Lower lobe of right lung (tissue), 2 donors: Measurements from ENCODE around the gene OTP. TPM values are rescaled to one million over a fixed set of nuclear protein-coding genes. Genes with fewer than 3 reads are reported as not detected.

Experiments used
- ATAC-seq, 2 donors: fragments of 200-7000 bp; cut with Tn5 transposase; one replicate each; pipeline ENCODE4 v1.9.1; 2020 to 2022; ENCODE audit warnings: mild to moderate bottlenecking in 2 of 2, moderate library complexity in 2 of 2
- DNase-seq: peaks from one replicate; pipeline ENCODE4 v3.0.0-alpha.2; 2020
- H3K27ac ChIP-seq: fragments of 200-600 bp; one replicate; pipeline ENCODE4 v1.8.0; 2022
- H3K27me3 ChIP-seq: fragments of 200-600 bp; one replicate; pipeline ENCODE4 v1.8.0; 2022; ENCODE audit warnings: low read depth
- H3K36me3 ChIP-seq: fragments of 200-600 bp; one replicate; pipeline ENCODE4 v1.8.0; 2022; ENCODE audit warnings: mild to moderate bottlenecking
- H3K4me1 ChIP-seq: fragments of 200-600 bp; one replicate; pipeline ENCODE4 v1.8.0; 2022
- H3K4me3 ChIP-seq: fragments of 200-600 bp; one replicate; pipeline ENCODE4 v1.8.0; 2022; ENCODE audit warnings: mild to moderate bottlenecking
- H3K9me3 ChIP-seq: fragments of 200-600 bp; one replicate; pipeline ENCODE4 v1.8.0; 2022
- CTCF ChIP-seq: fragments of 200-600 bp; IDR thresholded peaks from one replicate; pipeline ENCODE4 v1.8.0; 2022; ENCODE audit warnings: antibody characterized with exemption, mild to moderate bottlenecking
- intact Hi-C: fragments of 100-400 bp; cut with DNase I; formaldehyde crosslinking; loops from one replicate; pipeline ENCODE4 v1.11.0; 2022
- total RNA-seq: library from RNA; stranded (reverse); fragmentation: NEBNext Ultra II Directional; extraction: Animal tissue kit (Norgen Biotek cat#: 25700); gene quantifications from one replicate; pipeline ENCODE4 v1.2.1, GENCODE V29; 2021
- donor health status: DM: no; HTN: yes; CAD: no; lungs with severe emphysema.

Gene OTP
- total RNA-seq, 1 donor from 2014 or later: not detected

- no peaks in the 10 kb centered on the region for H3K36me3 ChIP-seq
- no peak overlapping the region for H3K4me3 ChIP-seq
- H3K9me3 ChIP-seq: no peaks in the 10 kb centered on the region
- H3K27ac ChIP-seq: no peak overlapping the region
- intact Hi-C loops: no loop called here
- peaks cover 15% of the 10 kb centered on the region for H3K4me1 ChIP-seq
- peaks cover 100% of the 10 kb centered on the region for H3K27me3 ChIP-seq
- no peak for DNase-seq
- peak; percentile 35 to 41 for ATAC-seq
- TF ChIP-seq CTCF: no peak
These were observed 504 bp upstream of the OTP start for GRCh38 chr5:77638763-77639671.

- ATAC-seq: no peak
- H3K36me3 ChIP-seq: no peaks in the 10 kb centered on the region
- no peaks in the 10 kb centered on the region for H3K9me3 ChIP-seq
- DNase-seq: no peak
- intact Hi-C loops: no loop called here
- H3K27ac ChIP-seq: no peak overlapping the region
- H3K27me3 ChIP-seq: peaks cover 100% of the 10 kb centered on the region
- peaks cover 15% of the 10 kb centered on the region for H3K4me1 ChIP-seq
- no peak for TF ChIP-seq CTCF
- H3K4me3 ChIP-seq: no peak overlapping the region
These were observed 1.1 kb downstream of the OTP start for GRCh38 chr5:77637170-77637997.

- intact Hi-C loops: no loop called here
- peaks cover 100% of the 10 kb centered on the region for H3K27me3 ChIP-seq
- no peaks in the 10 kb centered on the region for H3K9me3 ChIP-seq
- ATAC-seq (peak; percentile 26 to 51), DNase-seq (no peak)
- no peaks in the 10 kb centered on the region for H3K36me3 ChIP-seq
- peaks cover 15% of the 10 kb centered on the region for H3K4me1 ChIP-seq
- no peak for TF ChIP-seq CTCF
- no peak overlapping the region for H3K4me3 ChIP-seq
- no peak overlapping the region for H3K27ac ChIP-seq
These were observed 1.8 kb downstream of the OTP start for GRCh38 chr5:77636641-77637169.

GRCh38 chr5:77635917-77636640 is 2.4 kb downstream of the OTP start:
- intact Hi-C loops: no loop called here
- no peak overlapping the region for H3K27ac ChIP-seq
- DNase-seq: no peak
- peaks cover 18% of the 10 kb centered on the region for H3K4me1 ChIP-seq
- H3K27me3 ChIP-seq: peaks cover 100% of the 10 kb centered on the region
- ATAC-seq: no peak
- H3K4me3 ChIP-seq: no peak overlapping the region
- TF ChIP-seq CTCF: no peak
- no peaks in the 10 kb centered on the region for H3K9me3 ChIP-seq
- no peaks in the 10 kb centered on the region for H3K36me3 ChIP-seq
